GM21786 (cell line): Measurements from ENCODE around the gene PRKCE.

Experiments
- ATAC-seq: cut with Tn5 transposase; IDR thresholded peaks from one replicate; pipeline ENCODE4 v1.9.1; 2021; ENCODE audit not compliant: unreplicated experiment

PRKCE gene

DNA sequence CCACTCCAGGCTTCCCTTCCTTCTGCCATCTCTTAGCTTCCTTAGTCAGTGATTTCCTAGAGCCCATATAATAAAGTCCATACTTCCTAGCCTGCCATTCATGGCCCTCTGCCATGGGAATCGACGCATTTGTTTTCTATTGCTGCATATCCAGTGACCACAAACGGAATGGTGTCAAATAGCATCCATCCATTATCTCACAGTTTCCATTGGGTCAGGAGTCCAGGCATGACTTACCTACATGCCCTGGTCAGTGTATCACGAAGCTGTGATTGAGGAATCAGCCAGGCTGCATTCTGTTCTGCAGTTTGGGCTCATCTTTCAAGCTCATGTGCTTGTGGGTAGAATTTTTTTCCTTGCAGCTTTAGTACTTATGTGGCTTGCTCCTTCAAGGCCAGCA is 436.0 kb downstream of the PRKCE start:
- ATAC-seq, result no peak

DNA sequence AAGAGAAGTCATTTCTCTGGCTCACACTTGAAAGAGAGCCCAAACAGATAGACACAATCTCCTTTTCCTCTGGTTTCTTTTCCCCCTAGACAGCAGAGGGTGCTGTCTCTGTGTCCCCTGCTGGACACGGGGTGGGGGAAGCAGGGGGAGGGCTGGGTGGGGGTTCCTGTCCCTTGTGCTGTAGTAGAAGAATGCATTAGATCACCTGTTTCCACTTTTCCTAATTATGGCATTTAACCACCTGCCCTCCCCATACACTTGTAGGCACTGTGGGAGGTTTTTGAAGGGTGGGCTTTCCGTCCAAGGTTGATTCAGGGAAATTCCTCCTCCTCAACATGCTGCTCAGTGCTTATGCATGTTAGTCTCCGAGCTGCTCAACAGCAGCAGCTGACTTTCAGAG is 439.5 kb downstream of the PRKCE start:
- no peak for ATAC-seq

DNA sequence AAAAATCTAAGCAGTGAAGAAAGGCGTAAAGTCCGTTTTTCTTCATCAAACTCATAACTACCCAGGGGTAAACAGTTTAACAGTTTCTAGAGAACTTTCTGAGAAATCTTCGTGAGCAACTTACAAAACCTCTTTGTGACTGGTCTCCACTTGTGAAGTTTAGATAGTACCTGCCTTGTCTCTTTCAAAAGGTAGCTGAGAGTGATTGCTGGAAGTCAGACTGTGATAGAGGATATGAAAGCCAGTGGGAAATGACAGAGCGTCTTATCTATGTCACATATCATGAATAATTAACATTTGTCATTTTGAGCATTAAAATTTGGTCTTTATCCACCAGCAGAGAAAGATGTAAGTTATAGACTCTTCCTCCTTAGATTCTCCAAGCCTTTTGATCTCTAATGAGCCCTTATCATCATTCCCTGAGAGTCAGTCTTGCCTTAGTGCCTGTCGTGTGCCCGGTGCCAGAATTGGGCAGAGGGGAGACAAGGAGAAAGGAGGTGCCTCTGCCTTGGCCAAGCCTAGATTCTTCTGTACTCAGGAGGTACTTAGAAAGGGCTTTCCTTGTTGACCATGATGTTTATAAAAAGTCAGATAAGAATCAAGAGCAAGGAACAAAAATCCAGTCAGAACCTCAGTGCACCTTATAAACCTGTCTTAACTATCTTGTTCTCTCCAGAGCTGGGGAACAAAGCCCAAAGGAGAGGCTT is 440.6 kb downstream of the PRKCE start:
- no peak for ATAC-seq

DNA sequence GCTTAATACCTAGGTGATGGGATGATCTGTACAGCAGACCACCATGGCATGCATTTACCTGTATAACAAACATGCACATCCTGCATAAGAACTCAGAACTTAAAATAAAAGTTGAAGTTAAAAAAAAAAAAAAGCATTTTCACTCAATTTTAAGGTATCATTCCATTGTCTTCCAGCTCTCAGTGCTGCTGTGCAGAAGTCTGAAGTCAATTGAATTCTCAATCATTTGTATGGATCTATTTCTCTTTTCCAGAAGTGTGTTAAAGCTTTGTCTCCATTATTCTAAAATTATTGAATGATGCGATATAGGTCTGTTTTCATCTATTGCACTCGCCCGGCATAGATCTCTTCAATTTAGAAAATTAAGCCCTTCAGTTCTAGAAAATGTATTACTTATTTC is 443.2 kb downstream of the PRKCE start:
- no peak for ATAC-seq

DNA sequence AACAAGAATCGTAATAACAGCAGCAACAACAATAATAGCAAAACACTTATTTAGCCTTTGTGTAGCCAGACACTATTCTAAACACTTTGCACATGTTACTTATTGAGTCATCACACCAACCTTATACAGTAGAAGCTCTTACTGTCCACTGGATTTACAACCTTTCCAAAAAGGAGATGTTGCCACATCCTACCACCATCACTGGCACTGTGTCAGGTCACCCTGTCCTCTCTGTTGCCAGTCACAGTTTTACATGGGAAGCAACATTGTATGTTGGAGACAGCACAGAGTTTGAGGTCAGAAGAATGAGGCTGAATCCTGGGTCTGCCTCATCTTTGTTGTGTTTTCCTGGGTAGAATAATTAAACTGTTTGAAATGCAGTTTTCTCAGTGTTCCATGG is 444.4 kb downstream of the PRKCE start:
- ATAC-seq, result no peak

DNA sequence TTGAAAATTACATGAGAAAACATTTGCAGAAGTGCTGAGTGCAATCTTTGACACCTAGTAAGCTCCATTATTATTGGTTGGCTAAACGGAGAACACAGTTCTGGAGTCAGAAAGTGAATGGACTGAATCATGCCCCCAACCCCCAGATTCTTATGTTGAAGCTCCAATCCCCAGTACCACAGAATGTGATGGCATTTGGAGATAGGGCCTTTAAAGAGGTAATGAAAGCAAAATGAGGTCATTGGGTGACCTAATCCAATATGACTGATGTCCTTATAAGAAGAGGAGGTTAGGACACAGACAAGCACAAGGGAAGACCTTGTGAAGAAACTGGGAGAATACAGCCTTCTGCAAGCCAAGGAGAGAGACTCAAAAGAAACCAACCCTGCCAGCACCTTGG is 444.8 kb downstream of the PRKCE start:
- ATAC-seq, result no peak

DNA sequence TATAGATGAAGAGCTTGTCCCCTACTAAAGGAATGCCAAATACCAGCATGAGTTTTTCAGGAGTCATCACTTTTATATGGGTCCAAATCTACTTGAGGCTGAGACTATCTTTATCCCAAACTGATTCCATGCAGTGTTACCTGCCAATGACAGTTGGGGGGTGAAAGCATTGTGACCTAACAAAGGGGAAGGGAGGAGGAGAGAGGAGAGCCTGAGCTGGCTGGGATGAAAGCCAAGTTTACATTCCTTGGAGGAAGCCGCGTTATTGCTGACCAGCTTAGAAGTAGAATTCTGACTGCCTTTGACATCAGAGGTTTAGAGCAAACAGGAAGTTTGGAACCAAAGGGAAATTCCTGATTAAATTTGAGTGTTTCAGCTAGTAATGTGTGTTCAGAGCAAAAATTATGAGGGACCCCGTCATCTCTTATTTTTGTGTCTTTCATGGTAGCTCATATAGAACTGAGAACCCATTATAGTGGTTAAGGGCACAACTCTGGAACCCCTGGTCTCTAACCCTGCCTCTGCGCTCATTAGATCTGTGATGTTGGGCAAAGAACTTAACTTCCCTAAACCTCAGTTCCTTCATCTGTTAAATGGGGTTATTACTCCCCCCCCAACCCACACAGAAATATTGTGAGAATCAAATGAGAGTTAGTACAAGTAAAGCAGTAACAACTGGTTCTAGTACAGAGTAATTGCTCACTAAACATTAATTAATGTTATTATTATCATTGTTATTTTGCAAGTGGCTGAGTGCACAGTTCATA is 446.4 kb downstream of the PRKCE start:
- no peak for ATAC-seq

DNA sequence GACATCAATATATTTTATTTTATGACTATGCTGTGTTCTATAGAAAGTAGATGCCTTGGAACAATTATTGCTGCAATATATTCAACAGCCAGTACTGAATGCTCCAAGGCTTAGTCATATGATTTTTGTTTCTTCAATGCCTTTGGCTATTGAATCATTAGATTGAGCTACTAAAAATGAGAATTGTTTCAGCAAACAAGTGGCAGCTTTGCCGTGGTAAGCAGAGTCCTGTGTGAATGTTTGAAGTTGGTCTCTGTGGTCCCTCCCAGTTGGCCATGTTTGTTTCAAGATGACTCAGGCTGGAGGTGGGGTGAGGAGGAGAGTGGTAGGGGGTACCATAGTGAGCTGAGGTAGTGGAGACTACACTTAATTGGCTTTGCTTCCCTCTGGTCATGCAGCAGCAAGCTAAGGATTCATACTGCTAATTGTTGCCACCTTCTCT is 447.2 kb downstream of the PRKCE start:
- no peak for ATAC-seq

DNA sequence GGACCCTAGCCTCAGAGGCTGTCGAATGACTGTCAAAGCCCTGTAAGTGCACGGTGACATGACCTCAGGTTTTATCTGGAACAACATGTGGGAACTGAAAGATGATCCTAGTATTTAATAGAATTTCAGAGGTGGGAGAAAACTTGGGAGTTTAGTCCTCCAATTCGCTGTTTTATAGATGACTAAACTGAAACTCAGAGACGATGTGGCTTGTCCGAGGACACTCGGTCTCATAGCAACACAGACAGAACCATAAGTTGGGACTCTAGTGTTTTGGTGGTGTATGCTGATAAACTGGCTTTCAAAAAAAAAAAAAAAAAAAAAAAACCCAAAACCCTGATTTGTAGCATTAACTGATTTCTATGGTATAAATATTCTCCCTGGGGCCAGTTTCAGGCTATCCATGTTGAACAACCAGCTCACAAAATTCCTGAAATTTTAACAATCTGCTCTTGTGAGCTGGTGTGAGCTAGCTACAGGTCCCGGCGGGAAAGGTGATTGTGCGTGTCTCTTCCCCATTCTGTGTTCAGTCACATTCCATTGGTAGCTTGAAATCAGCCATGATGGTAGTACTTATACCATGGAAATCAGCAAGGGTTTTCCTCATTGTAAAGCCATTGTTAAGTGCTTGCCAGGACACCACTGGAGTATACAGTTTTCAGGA is 450.2 kb downstream of the PRKCE start:
- no peak for ATAC-seq

DNA sequence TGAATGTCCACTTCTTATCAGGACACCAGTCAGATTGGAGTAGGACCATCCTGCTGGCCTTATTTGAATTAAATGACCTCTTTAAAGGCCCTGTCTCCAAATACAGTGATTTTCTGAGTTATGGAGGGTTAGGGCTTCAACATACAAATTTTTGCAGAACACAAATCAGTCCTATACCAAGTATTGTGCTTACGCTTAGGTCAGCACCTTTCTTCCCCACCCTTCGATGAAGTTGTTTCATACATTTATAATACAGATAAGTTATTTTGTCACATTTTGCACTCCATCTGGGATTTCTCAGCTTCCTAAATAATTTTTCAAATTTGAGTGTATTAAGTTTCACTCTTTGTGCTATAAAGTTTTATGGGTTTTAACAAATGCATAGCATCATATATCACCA is 455.2 kb downstream of the PRKCE start:
- ATAC-seq, result no peak

DNA sequence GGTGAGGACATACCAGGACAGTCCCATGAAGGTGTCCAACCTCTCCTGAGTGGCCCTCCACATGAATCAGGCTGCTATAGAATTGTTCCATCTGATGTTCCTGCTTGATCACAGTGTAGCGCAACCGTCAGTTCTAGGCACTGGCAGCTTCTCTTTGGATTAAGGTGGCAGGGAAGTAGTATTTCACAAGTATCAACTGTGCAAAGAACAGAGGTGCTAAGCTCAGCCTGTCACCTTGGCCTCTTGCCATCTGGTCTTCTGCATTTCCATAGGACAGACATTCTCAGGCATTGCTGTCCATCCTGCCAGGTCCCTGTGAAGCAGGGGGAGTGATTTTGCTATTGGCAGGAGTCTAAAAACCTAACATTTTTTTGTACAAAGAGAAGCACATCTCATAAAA is 463.5 kb downstream of the PRKCE start:
- ATAC-seq, result no peak

DNA sequence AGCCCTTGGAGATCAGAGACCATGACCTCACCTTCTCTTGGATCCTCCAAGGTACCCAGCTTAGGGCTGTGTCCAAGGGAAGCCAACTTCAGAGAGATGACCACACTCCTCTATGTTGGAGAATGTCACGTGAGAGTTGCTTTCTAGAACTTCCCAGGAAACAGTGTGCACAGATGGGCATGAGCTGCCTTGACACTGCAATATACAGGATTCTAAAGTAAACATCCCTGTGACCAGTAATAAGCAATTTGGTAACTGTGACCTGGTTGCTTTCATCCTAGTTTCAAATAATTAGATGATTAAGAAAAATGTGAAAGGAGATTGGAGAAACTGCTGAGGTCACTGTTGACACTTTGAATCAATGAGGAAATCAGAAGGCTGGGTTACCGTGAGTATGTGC is 464.7 kb downstream of the PRKCE start:
- ATAC-seq, result no peak

DNA sequence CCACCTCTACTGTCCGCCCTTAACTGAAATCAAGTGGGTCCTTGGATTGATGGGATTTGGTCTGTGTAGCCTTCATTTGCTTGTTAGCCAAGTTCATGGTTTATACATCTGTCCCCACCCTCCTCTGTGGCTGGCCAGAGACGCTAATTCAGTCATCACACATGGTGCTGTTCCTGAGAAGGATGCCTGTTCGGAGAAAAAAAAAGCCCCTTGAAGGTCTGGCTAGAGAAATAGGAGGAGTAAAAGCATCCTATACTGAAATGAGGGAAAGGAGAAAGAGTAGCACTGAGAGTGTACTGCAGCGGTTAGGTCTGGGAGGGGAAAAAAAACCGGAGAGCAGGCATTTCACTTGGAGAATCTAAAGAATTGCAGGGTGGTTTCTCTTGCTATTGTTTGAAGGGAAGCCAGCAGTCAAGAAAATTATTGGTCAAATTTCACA is 465.1 kb downstream of the PRKCE start:
- no peak for ATAC-seq

DNA sequence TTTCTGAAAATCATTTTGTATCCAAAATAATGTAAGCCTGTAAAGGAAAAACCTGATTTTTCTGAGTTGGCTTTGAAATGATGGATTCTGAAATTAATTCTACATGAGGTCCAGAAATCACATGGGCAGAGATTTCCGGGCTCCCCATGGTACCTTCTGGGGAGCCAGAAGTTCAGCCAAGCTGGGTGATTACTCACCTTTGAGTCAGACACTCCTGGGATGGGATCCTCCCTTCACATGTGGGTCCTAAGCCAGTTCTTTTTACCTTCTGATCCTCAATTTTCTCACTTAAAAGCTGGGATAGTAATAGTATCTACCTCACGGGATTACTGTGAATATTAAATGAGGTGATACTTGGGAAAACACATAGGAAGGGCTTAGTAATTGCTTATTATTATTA is 465.9 kb downstream of the PRKCE start:
- no peak for ATAC-seq

DNA sequence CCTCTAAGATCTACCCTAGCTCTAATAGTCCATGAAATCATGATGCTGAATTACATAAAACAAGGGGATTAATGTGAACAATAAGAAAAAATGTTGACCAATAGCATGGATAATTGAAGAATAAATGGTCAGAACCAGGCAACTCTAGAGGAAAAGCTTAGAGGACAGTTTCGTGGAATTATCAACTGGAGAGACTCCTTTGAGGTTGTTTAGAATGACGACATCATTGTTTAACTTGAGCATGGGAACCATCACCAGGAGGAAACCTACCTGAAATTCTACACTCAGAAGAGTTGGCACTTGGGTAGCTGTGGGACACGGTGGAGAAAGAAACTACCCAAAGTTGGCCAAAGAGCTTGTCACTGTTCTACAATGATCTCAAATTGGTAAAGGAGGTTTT is 466.5 kb downstream of the PRKCE start:
- no peak for ATAC-seq

DNA sequence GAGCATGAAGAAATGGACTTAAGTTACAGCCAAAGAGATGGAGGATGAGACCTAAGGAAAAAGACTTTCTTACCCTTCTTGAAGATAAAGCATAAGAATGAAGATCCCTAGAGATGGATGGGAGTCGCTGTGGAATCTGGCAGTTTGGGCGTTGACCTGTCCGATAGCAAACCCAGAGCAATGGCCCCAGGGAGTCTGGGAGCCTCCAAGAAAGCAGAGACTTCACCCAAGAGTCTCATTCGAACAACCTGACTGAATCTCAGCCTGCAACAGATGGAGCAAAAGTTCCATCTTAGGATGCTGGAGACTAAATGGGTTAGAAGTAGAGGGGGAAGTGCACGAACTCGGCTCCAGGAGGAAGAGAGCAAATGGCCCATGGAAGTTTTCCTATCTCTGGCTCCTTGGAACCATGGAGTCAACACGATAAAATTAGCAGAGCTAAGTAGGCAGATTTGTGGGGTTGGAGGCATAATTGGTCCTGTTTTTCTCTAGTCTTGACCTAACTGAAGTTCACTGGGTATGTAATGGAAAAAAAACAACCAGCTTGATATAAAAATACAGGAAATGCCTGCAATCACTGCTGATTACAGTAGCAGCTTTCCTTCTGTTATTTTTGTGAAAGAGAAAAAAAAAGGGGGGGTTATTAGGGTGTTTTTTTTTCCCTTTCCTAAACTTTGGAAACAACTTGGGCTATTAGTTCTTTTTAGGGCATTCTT is 467.3 kb downstream of the PRKCE start:
- ATAC-seq, result no peak

DNA sequence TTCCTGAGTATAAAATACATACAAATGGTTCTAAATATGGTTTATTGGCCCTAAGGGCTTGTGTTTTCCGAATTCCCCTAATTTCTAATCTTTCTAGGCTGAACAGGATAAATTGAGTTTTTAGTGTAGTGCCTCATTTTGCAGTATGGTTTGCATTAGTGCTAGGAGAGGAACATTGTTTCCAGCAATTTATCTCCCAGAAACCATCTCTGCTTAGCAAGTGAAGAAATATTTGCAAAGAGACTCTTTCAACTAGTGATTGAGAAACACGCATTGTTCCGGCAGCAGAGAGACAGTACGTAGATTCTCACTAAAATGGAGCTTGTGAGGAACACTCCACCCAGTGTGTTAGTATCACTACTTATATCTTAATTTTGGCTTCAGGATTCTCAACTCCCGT is 468.0 kb downstream of the PRKCE start:
- ATAC-seq, result no peak

DNA sequence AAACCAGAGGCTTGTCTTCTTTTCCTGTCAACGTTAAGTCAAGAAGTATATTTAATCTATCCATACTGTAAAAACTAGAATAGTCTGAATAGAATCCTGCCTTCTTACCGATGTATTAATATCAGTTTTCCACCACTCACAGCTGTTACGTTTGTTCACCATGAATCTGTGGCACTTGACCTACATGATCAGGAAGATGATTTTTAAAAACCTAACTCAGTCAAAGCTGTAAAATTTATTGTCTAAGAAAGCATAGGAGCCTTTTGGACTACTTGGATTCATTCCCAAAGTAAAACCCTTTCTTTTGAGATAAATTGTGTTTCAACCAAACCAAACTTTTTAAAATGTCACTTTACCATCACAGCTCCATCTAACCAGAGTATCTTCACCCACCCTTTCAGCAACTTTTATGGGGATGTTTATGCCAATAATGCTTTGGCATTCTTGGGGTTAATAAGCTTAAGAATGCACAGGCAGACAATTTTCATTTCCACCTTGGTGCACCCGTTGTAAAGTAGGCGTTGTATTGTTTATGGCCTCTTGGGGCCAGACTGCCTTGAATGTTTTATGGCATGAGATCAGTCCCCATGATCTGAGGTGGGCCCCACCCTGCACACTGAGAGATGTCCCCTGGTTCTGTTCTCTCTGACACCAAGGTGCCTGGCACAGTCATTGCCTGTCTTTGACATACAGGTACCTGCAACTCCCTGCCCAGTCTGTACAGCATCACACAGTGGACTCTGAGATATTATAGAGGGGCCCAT is 469.5 kb downstream of the PRKCE start:
- ATAC-seq, result no peak

DNA sequence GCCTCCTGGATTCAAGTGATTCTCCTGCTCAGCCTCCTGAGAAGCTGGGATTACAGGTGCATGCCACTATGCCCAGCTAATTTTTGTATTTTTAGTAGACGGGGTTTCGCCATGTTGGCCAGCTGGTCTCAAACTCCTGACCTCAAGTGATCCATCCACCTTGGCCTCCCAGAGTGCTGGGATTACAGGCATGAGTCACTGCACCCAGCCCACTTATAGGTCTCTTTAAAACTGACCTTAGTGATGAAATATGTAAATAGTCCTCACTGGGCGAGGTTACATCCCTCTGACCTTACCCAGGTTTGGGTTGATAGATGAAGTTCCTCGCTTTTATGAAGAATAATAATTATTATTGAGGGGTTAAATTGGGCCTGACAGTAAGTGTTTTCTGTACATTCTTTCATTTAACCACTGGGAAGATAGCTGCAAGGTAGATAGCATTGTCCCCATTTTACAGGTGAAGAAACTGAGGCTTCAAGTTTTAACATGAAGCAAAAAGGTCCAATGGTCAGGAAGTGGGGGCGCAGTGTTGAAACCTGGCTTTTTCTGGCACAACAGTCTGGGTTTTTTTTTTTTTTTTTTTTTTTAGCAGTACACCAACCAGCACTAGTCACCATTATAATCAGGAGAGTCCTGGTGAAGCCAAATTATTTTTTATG is 471.0 kb downstream of the PRKCE start:
- no peak for ATAC-seq

DNA sequence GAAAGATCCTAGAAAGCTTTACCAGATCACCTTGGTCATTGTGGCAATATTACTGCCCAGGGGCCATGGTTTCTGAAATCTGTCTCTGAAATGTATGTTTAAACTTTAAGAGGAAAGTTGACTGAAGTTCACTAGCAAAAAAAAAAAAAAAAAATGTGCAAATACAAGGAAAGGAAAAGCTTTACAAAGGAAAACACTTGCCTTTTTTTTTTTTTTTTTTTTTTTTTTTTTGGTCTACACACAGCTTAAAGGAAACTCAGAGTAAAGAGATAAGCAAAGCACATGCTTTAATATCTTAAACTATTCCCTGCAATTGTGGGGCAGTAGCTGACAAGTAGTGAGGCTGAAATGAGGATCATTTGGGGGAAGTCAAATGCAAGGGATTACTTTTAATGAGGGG is 471.5 kb downstream of the PRKCE start:
- ATAC-seq, result no peak
